ENCODE results near the gene LRP8.

Gene LRP8

DNA sequence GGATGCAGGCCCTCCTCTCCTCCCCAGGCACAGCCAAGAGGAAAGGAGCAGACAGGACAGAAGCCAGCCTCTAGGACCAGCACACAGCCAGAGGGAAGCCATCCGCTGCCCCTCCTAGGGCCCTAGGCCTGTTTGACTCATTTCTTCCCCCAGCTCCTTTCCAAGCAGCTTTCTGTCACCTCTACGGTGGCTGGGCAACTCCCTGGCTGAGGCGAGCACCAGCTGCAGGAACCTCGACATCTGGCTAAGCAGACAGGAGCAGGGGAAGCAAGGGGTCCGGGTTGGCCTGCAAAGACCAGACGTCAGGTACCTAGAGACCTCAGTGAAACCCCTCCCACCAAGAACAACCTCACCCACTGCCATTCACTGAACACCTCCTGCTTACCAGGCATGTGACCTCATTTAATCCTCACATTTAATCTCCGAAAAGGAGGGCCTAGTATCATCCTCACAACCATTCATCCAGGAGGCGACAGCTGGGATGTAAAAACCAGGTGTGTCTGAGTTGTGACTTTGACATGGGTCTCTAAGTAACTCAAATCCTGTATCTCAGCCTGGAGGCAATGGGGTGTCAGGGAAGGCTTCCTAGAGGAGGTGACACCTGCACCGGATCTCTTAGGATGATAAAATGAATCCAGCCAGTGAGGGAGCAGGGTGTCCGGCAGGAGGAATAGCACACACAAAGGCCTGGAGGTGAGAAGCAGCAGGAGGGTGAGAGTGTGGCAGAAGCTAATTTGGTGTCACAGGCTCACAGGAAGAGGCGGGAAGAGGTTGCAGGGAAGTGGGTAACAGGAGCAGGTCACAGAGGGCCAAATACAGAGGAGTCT, 5.9 kb downstream of the LRP8 start:
- DNase-seq (ENCODE audit: low spot score): no peak

DNA sequence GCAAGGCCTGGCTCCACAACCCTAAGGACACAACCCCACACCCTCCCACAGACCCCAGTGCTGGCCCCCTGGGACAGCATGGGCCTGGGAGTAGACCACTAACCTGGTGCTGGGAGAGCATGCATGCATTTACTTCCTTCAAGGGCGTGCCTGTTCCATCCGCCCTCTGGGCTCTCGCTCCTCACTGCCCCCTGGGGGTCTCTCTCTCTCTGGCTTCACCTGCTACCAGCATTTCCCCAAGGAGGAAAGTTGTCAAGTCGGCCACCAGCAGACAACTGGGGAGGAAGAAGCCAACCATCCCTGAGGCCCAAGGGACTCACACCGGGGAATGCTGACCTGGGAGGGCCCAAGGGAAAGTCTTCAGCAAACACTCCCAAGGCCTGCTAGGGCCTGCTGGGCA, 6.5 kb downstream of the LRP8 start:
- DNase-seq (ENCODE audit: low spot score): no peak

DNA sequence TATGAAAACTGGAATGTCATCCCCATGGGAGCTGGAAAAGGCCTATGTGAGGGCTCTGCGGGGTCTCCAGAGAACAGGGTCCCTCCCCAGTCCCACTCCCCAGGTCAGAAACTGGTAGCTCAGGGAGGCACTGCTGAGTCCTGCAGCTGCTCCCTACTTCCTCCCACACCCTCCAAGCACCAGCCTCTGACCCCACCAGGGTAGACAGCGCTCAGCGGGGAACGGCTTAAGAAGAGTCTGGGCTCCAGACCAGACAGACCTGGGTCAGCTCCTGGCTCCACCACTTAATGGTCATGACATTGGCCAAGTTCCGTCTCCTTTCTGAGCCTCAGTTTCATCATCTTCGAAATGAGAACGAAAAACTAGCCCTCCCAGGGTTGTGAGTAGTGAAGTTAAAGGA, 7.2 kb downstream of the LRP8 start:
- no peak for DNase-seq (ENCODE audit: low spot score)

DNA sequence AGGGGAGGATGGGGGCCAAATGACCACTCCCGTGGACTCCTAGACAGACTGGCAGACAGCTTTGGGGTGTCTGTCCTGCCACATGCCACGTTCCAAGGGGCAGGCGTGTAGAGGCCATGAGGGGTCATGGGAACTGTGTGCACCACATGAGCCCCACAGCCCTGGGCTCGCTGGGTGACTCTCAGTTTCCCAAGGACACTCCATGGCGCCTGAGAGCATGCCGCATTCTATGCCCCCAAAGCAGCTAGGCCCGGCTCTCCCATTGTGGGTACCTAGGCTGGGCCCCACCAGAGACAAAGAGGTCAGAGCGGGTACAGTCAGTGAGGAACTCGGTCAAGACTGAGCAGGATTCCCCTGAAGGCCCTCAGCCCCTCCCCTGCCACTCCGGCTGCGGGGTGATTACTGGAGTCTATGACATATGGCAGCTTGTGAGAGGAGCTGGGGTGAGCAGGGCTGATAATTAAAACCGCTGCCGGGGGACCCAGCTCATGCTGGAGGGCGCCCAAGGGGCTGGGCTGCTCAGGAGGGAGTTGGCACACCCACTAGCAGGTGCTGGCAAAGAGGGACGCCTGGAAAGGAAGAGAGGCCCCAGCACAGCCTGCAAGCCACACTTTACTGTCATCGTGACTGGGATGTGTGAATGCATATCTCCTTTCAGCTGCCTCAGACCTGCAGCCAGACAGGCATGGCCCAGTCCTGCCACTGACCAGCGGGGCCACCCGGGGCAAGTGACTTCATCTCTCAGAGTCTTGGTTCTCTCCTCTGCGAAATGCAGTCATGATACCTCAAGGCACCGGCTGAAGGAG, 8.4 kb downstream of the LRP8 start:
- no peak for DNase-seq (ENCODE audit: low spot score)

DNA sequence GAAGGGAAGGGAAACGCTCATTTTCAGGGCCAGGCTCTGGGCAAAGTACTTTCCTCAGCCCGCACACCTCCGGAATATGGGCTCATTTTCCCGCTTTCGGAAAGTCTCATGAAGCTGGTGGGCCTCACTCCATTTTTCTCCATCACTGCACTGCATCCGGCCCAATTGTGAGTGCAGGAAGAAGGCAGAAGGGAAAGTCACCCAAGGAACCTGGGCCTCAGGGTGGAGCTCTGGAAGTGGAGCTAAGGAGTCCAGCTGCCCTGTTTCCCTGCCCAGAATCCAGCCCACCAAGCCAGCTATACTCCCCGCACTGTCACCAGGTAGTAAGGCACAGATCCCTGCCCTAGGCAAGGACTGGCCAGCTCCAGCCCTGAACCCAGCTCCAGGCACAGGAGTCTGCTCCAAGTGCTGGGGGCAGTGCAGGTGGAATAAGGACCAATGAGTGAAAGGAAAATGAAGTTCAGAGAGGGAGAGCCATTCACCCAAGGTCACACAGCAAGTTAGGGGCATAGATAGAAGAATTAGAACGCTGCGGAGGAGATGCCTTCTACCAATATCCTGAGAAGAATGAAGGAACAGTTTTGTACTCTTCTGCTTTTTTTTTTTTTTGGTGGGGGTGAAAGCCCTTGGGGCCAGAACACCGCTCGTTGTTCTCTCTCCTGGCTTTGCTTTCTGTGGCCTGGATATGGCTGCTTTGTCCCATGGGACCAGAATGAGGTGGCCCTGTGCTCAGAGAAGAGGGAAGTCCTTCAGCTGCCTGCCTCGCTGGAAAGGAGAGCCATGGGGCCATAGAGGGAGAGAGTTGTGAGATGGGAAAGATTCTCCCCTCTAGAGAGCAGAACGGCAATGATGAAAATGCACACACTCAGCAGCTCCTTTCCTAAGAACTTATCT, 10.0 kb downstream of the LRP8 start:
- DNase-seq (ENCODE audit: low spot score): no peak

DNA sequence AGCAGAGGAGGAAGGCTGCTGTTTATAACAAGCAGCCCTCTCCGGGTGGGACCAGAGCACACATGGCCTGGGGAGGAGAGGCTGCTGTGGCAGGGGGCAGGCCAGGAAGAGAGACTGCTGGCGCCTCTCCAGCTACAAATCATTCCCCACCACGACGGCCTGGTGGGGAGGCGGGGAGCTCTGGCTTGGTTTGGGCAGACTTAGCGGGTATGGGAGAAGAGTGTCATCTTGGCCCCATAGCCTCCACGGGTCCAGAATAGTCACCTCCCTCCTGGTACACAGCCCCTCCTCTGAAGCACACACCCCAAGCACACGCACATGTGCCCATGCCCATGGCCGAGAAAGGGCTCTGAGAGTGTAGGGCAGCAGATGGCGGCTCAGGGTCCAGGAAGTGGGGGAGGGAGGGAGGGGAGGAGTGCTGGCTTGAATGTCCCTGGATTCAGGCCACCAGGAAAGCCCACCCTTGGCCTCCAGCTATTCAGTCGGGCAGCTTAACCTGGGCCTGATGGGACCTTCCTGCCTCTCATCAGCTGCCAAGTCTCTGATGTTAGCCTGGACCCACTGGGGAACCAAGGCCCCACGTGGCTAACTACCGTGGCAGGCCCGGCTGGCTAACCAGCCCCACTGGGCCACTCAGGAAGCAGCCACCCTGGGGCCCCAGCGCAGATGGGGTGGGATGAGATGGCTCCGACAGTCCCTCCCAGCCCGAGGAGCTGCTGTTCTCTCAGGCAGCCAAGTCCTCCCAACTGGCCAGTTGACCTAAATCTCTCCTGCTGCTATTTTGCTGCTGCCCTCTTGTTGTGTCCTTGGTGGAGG, 10.9 kb downstream of the LRP8 start:
- DNase-seq (ENCODE audit: low spot score): no peak

DNA sequence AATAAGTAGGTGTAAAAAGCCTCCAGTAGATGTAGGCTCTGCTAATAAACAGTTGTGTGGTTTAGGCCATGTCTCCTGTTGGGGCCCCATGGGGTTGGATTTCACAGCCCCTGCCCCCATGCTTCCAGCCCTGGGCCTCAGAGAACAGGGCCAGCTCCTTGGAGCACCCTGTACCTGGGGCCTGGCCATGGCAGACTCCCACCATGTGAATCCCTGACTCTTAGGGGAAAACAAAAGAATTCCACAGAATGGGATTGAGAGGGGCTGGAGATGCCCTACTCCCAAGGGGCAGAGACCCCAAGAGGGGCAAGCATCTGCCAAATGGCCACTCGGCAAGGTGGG, 11.5 kb downstream of the LRP8 start:
- DNase-seq (ENCODE audit: low spot score): no peak

DNA sequence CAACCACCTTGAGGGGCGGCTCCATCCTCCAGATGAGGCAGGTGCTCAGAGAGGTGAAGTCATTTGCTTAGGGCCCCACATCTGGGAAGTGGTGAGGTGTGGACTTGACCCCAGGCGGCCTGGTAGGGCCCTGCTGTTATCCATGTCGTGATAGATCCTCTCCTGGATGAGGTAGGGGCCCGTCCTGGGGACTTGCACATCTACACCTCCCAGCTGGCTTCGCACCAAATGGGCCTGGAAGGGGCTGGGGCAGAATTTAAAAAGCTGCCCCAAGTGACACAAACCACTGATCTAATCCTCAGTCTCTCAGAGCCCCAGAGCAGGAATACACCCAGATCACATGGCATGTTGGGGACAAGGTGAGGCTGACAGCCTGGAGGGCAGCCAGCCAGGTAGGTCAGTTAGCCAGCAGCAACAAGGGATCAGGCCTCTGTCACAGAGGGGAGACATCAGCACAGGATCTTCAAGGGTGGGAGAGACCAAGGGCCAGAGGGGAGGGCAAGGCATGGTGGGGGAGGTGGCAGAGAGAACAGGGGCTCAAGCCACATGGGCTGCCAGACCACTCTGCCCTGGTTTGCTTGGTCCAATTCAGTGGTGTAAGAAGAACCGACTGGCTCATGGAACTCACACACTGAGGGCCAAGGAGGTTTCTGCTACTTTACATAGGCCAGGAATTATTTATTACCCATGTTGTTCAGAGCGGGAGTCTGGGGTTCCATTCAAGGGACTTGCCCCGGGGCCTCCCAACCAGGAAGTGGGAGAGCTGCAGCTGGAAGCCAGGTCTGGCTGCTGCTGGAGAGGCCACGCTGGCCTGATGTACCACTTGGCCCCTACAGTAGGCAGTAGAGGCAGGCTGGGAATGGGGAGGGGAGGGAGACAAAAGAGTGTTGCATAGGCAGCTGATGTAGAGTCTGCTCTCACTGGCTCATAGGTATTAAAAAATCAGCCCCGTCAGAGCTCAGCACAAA, 12.1 kb downstream of the LRP8 start:
- DNase-seq (ENCODE audit: low spot score): no peak

DNA sequence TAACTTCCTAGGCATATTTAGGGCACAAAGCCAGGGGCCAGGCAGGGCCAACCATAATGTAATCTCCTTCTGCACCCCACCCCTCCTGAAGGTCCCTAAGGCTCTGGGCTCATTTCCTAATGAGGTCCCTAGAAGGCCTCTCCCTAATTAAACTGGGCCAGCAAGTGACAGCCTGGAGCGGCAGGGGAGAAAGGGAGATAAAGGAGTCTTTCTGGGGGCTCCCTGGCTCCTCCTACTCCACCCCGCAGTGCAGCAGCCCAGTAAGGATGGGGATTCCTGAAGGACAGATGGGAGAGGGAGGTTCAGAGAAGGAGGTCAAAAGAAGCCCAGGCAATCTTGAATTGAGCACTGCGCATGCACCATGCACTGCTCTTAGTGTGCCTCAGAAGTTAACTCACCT, 12.8 kb downstream of the LRP8 start:
- DNase-seq (ENCODE audit: low spot score): no peak

DNA sequence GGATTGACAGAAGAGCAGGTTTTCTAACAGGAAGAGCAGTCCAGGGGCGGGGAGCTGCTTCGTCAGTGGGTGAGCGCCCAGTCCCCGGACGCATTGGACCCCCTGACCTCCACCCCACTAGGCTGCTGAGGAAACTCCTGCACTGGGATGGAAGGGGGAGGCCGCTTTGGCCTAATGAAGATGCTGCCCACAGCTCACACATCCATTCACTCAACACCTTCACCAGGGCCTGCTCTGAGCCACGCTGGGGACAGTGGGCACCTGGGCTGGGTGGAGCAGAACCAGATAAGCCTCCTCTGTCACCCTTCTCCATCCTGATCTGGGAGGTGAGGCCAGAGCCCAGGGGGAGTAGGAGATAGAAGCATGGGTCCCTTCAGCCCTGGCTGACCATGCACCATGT, 13.3 kb downstream of the LRP8 start:
- DNase-seq (ENCODE audit: low spot score): no peak

DNA sequence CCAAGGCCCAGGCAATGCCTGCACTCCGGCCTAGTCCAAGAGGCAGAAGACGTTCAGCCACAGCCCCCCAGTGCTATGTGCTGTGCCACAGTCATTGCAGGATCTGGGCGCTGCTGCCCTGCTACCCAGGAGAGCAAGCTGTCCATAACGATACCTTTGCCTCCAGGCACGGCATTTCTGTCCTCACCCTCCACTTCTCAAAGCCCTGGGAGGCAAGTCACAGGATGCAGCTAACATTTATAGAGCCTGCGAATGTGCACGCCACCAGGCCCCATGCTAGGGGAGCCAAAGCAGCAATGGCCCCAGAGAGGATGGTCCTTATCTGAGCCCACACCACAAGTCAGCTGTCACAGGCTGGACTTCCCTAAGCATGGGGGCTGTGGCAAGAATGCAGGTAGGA, 13.8 kb downstream of the LRP8 start:
- DNase-seq (ENCODE audit: low spot score): no peak

DNA sequence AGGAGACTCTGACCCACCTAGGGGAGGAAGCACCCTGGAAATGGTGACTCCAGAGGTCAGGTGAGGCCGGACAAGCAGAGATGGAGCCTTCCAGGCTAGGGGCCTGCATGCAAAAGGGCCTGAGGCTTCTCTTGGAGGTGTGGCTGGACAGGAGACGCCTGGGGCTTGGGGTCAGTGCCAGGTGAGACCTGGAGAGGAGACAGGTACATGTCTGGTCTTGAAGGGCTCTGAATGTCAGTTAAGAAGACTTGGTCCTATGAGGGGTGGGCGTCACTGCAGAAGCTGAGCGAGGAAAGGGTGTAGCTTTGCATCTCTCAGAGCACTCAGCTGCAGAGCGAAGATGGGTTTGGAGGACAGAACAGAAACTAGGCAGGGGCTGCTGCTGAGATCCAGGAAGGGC, 14.3 kb downstream of the LRP8 start:
- no peak for DNase-seq (ENCODE audit: low spot score)

DNA sequence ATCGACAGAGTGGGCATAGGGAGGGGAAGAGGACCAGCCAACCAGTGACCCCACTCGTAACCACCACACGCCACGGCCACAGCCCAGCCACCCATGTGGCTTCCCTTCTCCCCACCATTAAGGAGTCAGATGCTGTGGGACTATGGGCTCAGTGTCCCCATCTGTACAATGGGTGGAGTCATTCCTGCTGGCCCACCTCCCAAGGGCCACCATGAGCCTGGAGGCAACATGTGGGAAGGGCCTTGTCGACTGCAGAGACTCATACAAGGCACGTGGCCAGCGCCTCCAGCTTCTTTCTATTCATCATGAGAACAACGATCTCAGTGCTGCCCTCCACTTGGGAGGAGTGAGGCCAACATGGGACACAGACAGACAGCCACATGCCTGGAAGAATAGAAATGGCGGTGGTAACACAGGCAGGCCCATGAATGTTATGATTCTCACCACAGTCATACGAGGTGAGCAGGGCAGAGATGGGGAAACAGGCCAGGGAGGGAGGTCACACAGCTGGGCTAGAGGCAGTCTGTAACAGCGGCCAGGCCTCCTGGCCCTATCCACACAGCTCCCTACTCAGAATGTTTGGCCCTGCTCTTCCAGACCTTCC, 16.1 kb downstream of the LRP8 start:
- DNase-seq (ENCODE audit: low spot score): no peak

DNA sequence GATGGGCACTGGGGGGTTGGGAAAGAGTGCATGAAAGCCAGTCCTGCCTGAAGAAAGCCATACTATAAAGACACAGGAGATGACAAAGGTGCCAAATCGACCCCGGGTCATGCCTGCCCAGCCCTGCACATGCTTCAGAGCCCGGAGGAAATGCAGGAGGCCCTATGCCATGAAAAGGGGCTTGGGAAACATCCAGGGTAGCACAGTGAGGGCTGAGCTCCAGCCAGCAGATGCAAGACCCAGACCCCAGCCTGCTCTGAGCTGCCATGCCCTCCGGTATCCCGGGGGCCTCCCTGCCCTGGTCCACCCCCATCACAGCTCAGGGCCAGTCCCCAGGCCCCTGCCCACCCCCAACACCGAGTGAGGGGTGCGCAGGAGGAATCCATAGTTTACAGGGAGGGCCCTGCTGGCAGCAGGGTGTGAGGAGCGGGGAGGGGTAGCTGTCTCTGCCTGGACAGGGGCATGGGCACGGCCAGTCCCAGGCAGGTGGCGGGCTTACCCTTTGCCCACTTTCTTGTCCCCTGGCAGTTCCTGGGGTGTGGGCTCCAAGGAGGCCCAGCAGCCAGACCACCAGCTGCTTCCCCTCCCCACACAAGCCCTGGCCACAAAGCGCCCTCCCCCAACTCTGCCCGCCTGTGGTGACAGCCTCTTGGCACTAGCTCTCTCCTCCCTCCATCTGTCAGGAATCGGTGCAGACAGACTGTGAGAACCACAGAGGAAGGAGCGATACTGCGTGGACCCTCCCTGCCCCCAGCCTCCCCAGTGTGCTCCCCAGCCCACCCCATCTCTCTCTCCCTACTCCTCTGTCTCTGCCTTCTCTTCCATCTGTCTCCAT, 16.8 kb downstream of the LRP8 start:
- DNase-seq (ENCODE audit: low spot score): no peak

DNA sequence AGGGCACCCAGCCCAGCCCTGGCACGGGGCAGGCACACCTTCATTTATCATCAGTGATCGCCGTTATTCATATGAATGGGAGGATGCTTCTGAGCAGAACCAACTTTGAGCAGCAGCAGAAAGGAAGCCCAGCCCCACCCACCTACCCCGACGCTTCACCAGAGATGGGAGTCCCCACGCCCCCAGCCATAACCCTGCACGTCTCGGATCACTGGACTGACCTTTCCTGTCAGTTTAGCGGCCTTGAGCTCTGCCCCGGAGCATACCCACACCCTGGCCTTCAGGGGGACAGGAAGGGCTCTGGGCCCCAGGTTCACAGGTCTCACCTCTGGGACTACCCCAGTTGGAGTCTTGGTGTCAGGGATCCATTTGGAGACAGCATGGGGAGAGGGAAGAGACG, 18.1 kb downstream of the LRP8 start:
- DNase-seq (ENCODE audit: low spot score): no peak

DNA sequence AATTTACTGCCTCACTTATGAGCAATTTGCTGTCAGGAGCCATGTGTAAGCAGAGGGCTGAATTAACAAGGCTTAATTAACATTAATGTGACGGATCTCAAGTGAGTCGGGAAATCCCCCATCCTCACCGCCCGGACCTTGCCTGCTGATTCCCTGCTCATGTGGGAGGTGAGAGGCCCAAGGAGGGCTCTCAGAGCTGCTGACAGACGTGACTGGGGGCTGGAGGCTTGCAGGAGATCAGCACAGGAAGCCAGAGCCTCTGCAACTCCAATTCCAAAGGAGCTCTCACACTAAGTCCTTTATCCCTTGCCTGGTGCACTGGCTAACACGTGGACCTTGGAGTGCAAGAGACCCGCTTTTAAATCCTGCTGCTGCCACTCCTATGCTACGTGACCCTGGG, 19.4 kb downstream of the LRP8 start:
- no peak for DNase-seq (ENCODE audit: low spot score)

DNA sequence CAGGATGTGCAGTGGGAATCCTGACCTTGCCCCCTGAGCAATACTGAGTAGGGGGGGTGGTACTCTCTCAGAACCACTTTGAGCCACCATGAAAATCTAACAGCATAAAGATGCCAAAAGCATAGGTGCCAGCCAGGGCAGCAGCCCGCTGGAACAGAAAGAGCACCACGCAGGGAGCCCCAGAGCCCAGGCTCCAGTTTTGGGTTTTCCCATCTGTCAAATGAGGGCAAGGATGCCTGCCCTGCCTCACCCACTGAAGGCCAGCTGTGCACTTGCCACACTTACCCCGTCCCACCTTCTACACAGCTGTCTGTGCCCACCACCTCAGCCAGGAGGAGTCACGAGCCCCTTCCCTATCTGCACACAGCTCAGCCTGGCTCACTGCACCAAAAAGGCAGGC, 20.8 kb downstream of the LRP8 start:
- DNase-seq (ENCODE audit: low spot score): no peak

DNA sequence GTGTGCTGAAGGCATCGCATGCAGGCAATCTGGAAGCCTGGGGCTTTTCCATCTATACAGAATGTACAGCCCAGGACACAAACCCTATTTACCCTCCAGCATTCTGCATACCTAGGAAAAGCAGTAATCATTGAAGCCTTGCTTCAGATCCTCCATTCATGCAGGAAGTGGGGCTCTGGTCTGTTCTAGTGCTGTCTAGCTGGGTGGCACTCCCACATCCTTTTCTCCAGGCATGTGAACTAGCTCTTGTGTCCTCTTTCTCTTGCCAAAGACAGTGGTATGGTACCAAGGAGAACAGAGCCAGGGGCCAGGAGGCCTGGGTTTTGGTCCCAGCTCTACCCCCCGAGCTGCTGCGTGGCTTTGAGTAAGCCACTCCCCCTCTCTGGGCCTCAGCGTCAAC, 21.7 kb downstream of the LRP8 start:
- DNase-seq (ENCODE audit: low spot score): no peak

DNA sequence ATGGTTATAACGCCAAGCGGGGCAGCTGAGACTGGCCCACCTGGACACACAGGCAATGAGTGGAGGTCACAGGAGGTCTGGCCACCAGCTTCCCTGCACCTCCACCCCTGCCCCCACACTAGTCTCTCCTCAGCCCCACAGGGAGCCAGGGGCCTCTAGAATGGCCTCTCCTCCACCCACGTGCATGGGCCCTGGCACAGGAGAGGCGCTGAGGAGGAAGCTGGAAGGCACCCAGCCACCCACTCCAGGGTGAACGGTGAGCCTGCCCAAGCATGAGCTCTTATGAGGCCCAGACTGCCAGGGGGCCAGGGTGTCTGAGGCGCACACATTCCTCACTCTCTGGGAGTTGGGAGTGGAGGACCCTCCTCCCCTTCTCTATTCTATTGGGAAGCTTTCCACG, 22.2 kb downstream of the LRP8 start:
- DNase-seq (ENCODE audit: low spot score): no peak

Data from COLO829 (cell line).